Measurements from ENCODE around the gene ARID1A. TPM values are rescaled to one million over a fixed set of nuclear protein-coding genes. Genes with fewer than 3 reads are reported as not detected.

ARID1A gene
- total and polyA plus RNA-seq, 2 donors (not counting 1 experiment from before 2014, with no cell fraction given), result 12.9 to 16.0 TPM

DNA sequence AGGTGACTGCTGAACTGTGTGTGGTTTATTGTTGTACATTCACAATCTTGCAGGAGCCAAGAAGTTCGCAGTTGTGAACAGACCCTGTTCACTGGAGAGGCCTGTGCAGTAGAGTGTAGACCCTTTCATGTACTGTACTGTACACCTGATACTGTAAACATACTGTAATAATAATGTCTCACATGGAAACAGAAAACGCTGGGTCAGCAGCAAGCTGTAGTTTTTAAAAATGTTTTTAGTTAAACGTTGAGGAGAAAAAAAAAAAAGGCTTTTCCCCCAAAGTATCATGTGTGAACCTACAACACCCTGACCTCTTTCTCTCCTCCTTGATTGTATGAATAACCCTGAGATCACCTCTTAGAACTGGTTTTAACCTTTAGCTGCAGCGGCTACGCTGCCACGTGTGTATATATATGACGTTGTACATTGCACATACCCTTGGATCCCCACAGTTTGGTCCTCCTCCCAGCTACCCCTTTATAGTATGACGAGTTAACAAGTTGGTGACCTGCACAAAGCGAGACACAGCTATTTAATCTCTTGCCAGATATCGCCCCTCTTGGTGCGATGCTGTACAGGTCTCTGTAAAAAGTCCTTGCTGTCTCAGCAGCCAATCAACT lies 85.5 kb downstream of the ARID1A start:
- peaks cover 15% of the 10 kb centered on the region for H3K4me1 ChIP-seq (ENCODE audit: control insufficient read depth, extremely low read depth, insufficient read depth, low read length)
- no peaks in the 10 kb centered on the region for H4K20me1 ChIP-seq (ENCODE audit: control insufficient read depth, extremely low read depth, insufficient read depth, low read length)
- H3K79me2 ChIP-seq (ENCODE audit: control insufficient read depth, insufficient read depth, low read length), result peaks cover 14% of the 10 kb centered on the region
- no peak for DNase-seq (ENCODE audit: low read depth in 2 of 2)
- H3K9ac ChIP-seq (ENCODE audit: insufficient read depth, low read length), result no peak overlapping the region
- peaks cover 16% of the 10 kb centered on the region for H3K36me3 ChIP-seq (ENCODE audit: control insufficient read depth, insufficient read depth, low read length)
- no peak overlapping the region for H2AFZ ChIP-seq (ENCODE audit: low read length)
- H3K27me3 ChIP-seq (ENCODE audit: control insufficient read depth, insufficient read depth, low read length), result no peaks in the 10 kb centered on the region
- no peak overlapping the region for H3K27ac ChIP-seq (ENCODE audit: insufficient read depth, low read length)
- no peak overlapping the region for H3K4me2 ChIP-seq (ENCODE audit: extremely low read depth, insufficient read depth, low read length)
- H3K9me3 ChIP-seq (ENCODE audit: control insufficient read depth, insufficient read depth, low read depth, low read length), result no peaks in the 10 kb centered on the region
- no peak overlapping the region for H3K4me3 ChIP-seq (replicated peaks in 1 of 4; ENCODE audit: control extremely low read depth in 1 of 4, insufficient read depth in 1 of 4, low read depth in 3 of 4, low read length in 4 of 4)
- TF ChIP-seq EZH2 (IDR thresholded peaks at IDR 0.05; ENCODE audit: low read length, missing control alignments), result no peak
- TF ChIP-seq CTCF (conservative IDR thresholded peaks at IDR 0.05 in 1 of 2, IDR thresholded peaks at IDR 0.05 in 1 of 2; ENCODE audit: low read depth in 1 of 2, low read length in 2 of 2), result no peak

DNA sequence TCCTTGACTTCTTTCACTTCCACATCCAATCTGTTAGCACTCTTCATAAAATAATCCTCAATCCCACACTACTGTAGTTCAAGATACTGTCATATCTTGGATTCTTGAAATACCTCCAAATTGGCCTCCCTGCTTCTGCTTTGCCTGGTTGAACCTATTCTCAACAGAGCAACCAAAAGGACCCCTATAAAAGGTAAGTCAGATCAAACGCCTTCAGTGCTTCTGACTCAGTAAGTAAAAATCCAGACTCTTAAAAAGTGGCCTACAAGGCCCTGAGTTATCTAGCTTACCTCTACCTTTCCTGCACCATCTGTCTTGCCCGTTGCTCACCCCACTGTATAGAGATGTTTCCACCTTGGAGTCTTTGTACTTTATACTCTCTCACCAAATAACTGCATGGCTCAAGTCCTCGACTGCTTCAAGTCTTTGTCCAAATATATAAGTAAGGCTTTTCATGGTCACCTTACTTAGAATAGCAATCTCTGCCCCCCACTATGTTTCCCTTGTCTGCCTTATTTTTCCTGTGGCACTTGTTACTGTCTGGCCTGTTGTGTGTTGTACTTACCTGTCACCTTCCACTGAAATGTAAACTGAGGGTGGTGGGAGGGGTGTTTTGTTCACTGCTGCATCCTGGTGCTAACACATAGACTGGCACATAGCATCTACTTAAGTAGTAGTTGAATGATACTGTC lies 86.9 kb downstream of the ARID1A start:
- Histone ChIP-seq H3K4me3 (replicated peaks in 1 of 4; ENCODE audit: control extremely low read depth in 1 of 4, insufficient read depth in 1 of 4, low read depth in 3 of 4, low read length in 4 of 4) (no peak overlapping the region), H3K9me3 (ENCODE audit: control insufficient read depth, insufficient read depth, low read depth, low read length) (no peaks in the 10 kb centered on the region), H4K20me1 (ENCODE audit: control insufficient read depth, extremely low read depth, insufficient read depth, low read length) (no peaks in the 10 kb centered on the region), H3K9ac (ENCODE audit: insufficient read depth, low read length) (no peak overlapping the region), H2AFZ (ENCODE audit: low read length) (no peak overlapping the region), H3K36me3 (ENCODE audit: control insufficient read depth, insufficient read depth, low read length) (peaks cover 16% of the 10 kb centered on the region), H3K4me1 (ENCODE audit: control insufficient read depth, extremely low read depth, insufficient read depth, low read length) (peaks cover 27% of the 10 kb centered on the region), H3K27ac (ENCODE audit: insufficient read depth, low read length) (no peak overlapping the region), H3K4me2 (ENCODE audit: extremely low read depth, insufficient read depth, low read length) (no peak overlapping the region), H3K79me2 (ENCODE audit: control insufficient read depth, insufficient read depth, low read length) (peaks cover 14% of the 10 kb centered on the region), H3K27me3 (ENCODE audit: control insufficient read depth, insufficient read depth, low read length) (no peaks in the 10 kb centered on the region)
- TF ChIP-seq CTCF (conservative IDR thresholded peaks at IDR 0.05 in 1 of 2, IDR thresholded peaks at IDR 0.05 in 1 of 2; ENCODE audit: low read depth in 1 of 2, low read length in 2 of 2) (no peak), EZH2 (IDR thresholded peaks at IDR 0.05; ENCODE audit: low read length, missing control alignments) (no peak)
- no peak for DNase-seq (ENCODE audit: low read depth in 2 of 2)

DNA sequence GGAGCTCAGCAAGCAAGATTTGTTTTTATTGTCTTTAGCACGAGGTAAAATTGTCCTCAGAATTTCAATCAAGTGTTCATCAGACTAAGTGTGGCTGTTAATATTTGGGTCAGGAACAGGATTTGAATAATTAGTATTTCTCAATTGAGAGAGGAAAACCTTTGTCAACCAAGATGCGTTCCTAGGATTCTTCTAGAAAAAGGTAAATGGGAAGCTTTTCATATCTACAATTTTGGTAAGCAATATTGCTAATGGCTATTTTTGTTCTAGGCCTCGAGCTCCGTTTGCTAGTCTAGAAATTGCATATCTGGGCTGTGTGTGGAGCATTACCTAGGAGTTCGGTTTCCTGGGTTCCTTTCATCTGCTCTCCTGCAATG lies 87.8 kb downstream of the ARID1A start:
- H3K9me3 ChIP-seq (ENCODE audit: control insufficient read depth, insufficient read depth, low read depth, low read length), result no peaks in the 10 kb centered on the region
- H3K27ac ChIP-seq (ENCODE audit: insufficient read depth, low read length), result no peak overlapping the region
- no peak for DNase-seq (ENCODE audit: low read depth in 2 of 2)
- no peak overlapping the region for H3K4me3 ChIP-seq (replicated peaks in 1 of 4; ENCODE audit: control extremely low read depth in 1 of 4, insufficient read depth in 1 of 4, low read depth in 3 of 4, low read length in 4 of 4)
- no peak for TF ChIP-seq EZH2 (IDR thresholded peaks at IDR 0.05; ENCODE audit: low read length, missing control alignments)
- TF ChIP-seq CTCF (conservative IDR thresholded peaks at IDR 0.05 in 1 of 2, IDR thresholded peaks at IDR 0.05 in 1 of 2; ENCODE audit: low read depth in 1 of 2, low read length in 2 of 2), result no peak
- H3K4me1 ChIP-seq (ENCODE audit: control insufficient read depth, extremely low read depth, insufficient read depth, low read length), result peaks cover 31% of the 10 kb centered on the region
- no peak overlapping the region for H3K9ac ChIP-seq (ENCODE audit: insufficient read depth, low read length)
- peaks cover 17% of the 10 kb centered on the region for H3K79me2 ChIP-seq (ENCODE audit: control insufficient read depth, insufficient read depth, low read length)
- H4K20me1 ChIP-seq (ENCODE audit: control insufficient read depth, extremely low read depth, insufficient read depth, low read length), result no peaks in the 10 kb centered on the region
- H2AFZ ChIP-seq (ENCODE audit: low read length), result no peak overlapping the region
- no peak overlapping the region for H3K4me2 ChIP-seq (ENCODE audit: extremely low read depth, insufficient read depth, low read length)
- H3K36me3 ChIP-seq (ENCODE audit: control insufficient read depth, insufficient read depth, low read length), result peaks cover 13% of the 10 kb centered on the region
- H3K27me3 ChIP-seq (ENCODE audit: control insufficient read depth, insufficient read depth, low read length), result no peaks in the 10 kb centered on the region
